Measurements from ENCODE around the gene KASH5.

Gene KASH5, protein sequence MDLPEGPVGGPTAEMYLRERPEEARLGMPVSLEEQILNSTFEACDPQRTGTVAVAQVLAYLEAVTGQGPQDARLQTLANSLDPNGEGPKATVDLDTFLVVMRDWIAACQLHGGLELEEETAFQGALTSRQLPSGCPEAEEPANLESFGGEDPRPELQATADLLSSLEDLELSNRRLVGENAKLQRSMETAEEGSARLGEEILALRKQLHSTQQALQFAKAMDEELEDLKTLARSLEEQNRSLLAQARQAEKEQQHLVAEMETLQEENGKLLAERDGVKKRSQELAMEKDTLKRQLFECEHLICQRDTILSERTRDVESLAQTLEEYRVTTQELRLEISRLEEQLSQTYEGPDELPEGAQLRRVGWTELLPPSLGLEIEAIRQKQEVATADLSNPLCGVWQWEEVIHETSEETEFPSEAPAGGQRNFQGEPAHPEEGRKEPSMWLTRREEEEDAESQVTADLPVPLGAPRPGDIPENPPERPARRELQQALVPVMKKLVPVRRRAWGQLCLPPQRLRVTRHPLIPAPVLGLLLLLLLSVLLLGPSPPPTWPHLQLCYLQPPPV

GRCh38 chr19:49387936-49388372 lies at the start of gene KASH5:
KASH5 (plus strand) TSS chr19:49388249; CDS start chr19:49390884, 2,635 bp downstream.
- DNase-seq, result peak; percentile 82 to 84 (median 83)

DNA sequence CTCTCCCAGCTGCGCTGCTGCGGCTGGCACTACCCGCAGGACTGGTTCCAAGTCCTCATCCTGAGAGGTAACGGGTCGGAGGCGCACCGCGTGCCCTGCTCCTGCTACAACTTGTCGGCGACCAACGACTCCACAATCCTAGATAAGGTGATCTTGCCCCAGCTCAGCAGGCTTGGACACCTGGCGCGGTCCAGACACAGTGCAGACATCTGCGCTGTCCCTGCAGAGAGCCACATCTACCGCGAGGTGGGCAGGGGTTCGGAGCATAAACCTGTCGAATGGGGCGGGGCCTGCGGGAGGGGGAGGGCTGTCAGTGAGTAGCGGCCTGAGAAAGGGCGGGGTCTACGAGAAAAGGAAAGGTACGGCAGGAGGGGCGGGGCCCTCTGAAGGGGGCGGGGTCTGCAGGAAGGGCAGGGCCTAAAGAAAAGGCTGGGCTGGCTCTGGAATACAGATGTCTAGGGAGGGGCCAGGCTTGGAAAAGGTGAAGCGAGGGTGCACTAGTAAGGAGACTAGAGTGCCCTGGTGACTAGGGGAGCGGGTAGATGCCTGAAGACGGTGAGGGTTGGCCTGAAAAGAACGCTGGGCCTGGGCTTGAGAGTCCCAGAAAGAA lies 49.3 kb upstream of the KASH5 start:
- no peak for DNase-seq

GRCh38 chr19:49339301-49340068 lies 48.6 kb upstream of the KASH5 start:
- no peak for DNase-seq

DNA sequence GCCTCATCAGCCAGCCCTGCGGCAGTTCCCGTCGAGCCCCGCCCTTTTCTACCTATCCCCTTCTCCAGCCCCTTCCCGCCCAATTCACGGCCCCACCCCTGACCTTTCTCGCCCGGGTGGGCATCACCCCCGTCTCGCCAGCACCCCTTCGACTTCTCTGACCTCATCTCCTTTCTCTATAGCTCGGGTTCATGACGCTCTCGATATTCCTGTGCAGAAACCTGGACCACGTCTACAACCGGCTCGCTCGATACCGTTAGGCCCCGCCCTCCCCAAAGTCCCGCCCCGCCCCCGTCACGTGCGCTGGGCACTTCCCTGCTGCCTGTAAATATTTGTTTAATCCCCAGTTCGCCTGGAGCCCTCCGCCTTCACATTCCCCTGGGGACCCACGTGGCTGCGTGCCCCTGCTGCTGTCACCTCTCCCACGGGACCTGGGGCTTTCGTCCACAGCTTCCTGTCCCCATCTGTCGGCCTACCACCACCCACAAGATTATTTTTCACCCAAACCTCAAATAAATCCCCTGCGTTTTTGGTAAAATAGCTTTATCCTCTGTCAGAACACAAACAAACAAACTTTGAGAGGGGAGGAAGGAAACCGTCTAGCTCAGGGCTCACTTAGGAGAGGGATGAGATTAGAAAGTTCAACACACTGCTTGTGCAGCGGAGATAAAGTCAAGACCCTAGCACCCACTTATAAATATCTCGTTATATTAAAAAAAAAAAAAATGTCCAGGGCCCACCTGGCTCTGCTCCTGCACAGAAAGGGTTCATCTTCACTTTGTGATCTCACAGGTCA lies 47.8 kb upstream of the KASH5 start:
- DNase-seq, result peak in 2 of 3 donors; percentile 24 to 44

- DNase-seq, result no peak
Measured at GRCh38 chr19:49340865-49341718, 47.0 kb upstream of the KASH5 start.

GRCh38 chr19:49342291-49342721 lies 45.7 kb upstream of the KASH5 start:
- DNase-seq, result no peak

DNA sequence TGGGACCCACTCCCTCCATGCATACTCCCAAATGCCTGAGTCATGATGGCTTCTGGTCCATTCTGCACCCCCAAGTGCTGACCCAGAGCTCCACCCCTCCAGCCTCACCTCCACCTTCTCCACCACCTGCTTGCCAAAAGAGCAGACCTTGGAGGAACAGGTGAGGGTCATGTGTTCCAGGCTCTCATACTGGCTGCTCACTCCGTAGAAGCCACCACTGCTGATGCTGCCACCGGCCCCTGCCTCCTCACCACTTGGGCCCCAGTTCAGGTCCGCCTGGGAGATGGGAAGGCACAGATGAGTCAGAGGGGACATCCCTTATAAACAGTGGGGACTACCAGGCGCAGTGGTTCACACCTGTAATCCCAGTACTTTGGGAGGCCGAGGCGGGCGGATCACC lies 44.9 kb upstream of the KASH5 start:
- DNase-seq, result no peak

DNA sequence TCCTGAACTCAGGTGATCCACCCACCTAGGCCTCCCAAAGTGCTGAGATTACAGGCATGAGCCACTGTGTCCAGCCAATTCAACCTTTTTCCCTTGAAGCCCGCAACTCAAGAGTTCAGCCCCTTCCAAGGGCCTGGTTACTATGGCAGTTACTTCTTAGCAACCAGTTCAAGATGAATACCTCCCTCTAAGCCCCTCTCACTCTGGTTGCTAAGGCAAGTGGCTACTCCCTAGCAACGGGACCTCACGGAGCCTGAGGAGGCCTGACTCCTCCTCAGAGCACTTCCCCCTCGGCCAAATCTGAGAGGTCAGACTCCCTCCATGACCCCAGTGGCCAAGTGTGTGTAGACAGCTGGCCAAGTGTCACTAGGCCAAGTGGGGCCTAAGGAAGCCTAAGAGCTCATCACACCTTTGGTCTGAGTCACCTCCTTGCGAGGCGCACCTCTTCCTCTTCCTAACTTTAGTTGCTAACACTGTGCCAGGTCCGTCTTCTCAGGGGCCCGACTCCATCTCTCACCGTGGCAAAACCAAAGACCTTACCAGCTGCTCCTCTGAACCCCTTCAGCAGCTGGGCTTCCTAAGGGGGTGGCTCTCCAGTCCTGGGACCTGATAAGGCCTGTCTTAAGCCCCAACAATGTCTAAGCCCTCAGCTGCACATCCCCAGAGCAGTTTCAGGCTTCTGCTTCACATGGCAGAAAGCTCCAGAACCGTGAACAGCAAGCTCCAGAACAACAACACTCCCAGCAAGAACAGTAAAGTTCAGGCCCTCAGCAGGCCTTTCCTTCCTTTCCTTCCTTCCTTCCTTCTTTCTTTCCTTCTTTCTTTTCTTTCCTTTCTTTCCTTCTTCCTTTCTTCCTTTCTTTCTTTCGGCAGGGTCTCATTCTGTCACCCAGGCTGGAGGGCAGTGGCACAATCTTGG lies 43.3 kb upstream of the KASH5 start:
- DNase-seq, result no peak

- no peak for DNase-seq
Measured at GRCh38 chr19:49347191-49347590, 40.9 kb upstream of the KASH5 start.

- DNase-seq, result peak; percentile 41 to 55 (median 42)
Measured at GRCh38 chr19:49347835-49348234, 40.2 kb upstream of the KASH5 start.

DNA sequence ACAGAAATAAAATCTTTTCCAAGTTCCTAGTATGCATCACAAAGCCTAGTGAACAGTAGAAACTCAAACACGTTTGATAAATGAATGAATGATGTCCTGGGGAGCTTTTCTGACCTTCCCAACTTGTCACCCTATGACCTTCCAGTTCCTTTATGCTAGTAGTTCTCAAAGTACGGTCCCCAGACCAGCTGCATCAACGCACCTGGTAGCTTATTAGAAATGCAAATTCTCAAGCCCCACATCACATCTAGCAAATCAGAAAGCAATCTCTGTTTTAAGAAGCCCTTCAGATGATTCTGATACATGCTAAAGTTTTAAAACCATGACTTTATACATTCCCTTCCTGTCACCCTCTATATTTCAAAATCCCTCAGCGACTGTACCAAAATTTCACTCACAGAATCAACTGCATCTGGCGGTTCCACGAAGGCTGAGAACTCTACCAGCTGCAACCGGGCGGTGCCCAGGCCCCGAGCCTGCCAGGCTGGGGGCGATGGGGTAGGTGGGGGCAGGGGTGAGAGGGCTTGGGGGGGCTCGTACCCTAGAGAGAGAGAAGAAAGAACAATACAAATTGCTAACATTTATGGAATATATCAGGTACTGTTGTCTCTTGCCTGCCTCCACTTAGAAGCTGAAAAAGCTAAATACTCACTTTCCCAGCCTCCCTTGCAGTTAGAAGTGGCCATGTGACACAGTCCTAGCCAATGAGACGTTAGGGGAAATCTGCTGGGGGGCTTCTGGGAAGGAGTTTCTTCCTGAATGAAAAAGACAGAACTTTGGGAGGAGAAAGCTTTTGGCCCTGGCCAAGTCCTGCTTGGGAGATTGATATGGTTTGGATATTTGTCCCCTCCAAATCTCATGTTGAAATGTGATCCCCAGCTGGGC lies 39.5 kb upstream of the KASH5 start:
- DNase-seq, result no peak

- DNase-seq, result no peak
Measured at GRCh38 chr19:49349567-49349966, 38.5 kb upstream of the KASH5 start.

DNA sequence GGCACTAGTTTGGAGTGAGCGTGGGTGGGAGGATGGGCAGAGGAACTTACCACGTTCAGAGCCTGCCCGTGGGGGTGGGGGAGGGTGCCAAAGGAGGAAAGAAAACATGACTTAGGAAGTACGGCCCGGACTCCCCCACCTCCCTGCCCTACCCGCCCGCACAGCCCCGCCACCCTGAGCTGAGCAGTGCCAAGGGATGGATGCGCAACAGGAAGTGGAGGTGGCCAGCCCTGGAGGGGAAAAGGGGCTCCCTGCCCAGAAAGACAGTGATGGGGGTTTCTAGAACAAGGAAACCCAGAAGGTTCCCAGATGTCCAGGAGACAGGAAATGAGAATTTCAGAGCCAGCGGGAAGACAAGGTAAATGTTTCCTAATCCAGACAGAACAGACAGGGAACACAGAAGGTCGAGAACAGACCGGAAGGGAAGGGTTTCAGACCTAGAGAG lies 32.1 kb upstream of the KASH5 start:
- peak; percentile 45 to 76 (median 61) for DNase-seq

GRCh38 chr19:49356382-49356781 lies 31.7 kb upstream of the KASH5 start:
- no peak for DNase-seq

DNA sequence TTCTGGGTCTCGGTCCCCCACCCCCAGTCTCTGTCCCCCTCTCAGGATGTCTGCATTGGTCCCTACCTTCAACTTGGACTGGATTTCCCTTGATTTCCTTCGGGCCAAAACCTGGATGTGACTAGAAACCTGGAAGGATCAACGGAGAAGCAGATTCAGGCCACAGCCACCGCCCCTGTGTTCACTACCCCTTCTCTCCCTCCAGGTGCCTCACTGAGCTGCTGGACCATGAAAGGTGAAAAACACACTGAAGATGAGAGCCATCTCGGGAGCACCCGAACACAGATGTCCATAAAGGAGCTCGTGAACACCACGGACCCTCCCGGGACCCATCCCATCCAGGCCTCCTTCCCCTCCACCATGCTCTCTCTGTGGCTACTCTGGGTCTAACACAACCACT lies 30.9 kb upstream of the KASH5 start:
- DNase-seq, result no peak

GRCh38 chr19:49359851-49360820 lies 27.9 kb upstream of the KASH5 start:
- DNase-seq, result peak; percentile 10 to 26 (median 20)

- DNase-seq, result peak in 1 of 3 donors; percentile 36
Measured at GRCh38 chr19:49361438-49362047, 26.5 kb upstream of the KASH5 start.

All from suppressor macrophage treated with lipopolysaccharide for 1 hour (primary cell).